HG03025 (cell line): ENCODE measurements around the gene RPL36.
"Not testable (repeated sequence)": the region's sequence is repeated elsewhere in the genome, so short reads cannot be mapped to it uniquely, and the experiment has no call there.

Experiments used
- ATAC-seq: cut with Tn5 transposase; IDR thresholded peaks from one replicate; pipeline ENCODE4 v1.9.1; 2021; ENCODE audit warnings: mild to moderate bottlenecking, moderate library complexity; ENCODE audit not compliant: unreplicated experiment, low FRiP score

Gene RPL36

GRCh38 chr19:5700455-5701092 is 10.5 kb downstream of the RPL36 start:
- no peak for ATAC-seq

GRCh38 chr19:5702053-5702410 is 11.9 kb downstream of the RPL36 start:
- ATAC-seq, result not testable (repeated sequence)

- ATAC-seq, result no peak
Observed at GRCh38 chr19:5703819-5704818, 14.0 kb downstream of the RPL36 start.

- no peak for ATAC-seq
Observed at GRCh38 chr19:5705552-5705951, 15.5 kb downstream of the RPL36 start.

GRCh38 chr19:5706876-5707573 is 16.9 kb downstream of the RPL36 start:
- no peak for ATAC-seq

DNA sequence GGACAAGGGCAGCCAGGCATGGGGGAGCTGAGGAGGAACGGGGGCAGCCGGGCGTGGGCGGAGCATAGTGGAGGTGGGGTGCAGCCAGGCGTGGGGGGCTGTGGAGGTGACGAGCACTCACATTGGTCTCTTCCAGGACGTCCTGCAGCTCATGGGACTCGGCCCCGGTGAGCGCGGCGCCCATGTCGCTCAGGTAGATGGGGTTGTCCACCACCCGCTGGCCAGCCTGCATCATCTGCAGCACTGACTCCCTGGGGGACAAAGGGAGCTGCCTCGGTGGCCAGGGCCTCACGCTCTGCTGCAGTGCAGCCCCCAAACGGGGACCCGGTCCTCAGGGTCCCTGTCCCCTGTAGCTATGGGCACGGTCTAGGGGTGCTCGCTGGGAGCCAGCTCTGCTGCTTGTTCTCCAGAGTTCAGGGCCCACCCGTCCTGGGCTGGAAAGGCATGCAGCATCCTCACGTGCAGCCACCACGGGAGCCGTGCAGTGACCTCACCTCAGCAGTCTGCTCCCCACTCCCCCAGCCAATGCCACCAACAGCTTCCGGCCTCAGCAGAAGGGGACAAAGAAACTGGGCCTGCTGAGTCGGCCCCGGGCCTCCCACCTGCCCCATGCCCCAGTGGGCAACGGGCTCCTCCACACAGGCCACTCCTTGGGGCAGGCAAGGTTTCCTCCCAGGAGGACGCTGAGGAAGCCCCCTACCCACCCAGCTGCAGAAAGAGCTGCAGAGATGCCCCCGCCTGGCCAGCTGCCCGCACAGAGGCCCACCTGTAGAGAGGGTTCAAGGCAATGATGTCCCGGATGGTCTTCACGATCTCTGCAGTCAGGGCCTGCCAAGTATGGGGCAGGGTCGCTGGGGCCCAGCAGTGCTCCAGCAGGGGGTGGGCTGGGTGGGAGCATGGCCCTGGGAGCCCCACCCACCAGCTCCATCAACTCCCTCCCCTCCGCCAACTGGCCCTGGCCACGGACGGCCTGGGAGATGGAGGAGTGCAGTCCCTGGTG is 17.8 kb downstream of the RPL36 start:
- no peak for ATAC-seq

- no peak for ATAC-seq
Observed at GRCh38 chr19:5711025-5711424, 20.9 kb downstream of the RPL36 start.

DNA sequence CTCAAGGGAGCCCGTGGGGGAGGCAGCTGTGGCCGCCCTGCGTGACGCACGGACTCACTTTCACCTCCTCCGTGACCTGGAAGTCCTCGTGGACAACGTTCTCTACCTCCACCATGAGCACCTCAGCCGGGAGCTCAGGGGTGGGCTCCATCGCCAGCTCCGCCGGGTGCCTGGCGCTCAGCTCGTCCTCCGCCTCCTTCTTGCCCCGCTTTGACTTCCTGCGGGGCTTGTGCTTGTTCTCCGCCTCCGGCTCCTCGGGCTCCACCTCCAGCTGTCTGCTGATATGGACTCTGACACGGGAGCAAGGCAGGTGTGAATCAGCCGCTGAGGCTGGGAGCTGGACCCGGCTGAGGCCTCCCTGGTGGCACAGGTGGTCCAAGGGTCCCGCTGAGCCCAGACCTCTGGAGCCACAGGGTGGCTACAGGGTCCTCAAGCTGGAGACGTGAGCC is 21.6 kb downstream of the RPL36 start:
- ATAC-seq, result no peak

DNA sequence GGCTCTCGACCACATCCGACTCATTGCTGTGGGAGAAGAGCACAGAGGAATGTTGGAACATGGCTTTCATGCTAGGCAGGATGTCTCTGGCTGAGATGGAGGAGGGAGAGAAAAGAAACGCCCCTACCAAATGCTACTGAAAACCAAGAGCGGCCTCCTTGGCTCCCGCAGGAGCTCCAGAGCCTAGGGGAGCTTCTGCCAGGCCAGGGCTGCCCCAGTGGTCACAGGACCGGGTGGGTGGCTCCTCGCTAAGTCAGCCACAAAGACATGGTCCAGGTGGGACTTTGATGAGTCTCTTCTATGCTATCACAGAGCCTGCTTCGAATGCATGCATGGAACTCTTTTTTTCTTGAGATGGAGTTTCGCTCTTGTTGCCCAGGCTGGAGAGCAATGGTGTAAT is 23.1 kb downstream of the RPL36 start:
- ATAC-seq, result no peak

DNA sequence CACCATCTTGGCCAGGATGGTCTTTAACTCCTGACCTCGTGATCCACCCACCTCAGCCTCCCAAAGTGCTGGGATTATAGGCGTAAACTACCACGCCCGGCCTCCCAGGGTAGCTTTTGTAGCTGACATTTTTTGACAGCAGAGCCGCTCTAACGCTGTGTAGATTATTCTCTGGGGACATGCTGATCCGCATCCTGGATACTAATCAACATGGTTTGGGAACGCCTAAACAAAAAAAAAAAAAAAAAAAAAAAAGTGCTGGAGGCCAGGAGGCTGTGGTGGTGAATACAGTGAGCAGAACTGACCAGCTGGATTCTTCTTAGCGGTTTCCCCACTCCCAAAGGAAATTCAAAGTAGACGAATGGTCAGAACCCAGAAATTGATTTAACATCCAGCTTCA is 24.7 kb downstream of the RPL36 start:
- ATAC-seq, result no peak

DNA sequence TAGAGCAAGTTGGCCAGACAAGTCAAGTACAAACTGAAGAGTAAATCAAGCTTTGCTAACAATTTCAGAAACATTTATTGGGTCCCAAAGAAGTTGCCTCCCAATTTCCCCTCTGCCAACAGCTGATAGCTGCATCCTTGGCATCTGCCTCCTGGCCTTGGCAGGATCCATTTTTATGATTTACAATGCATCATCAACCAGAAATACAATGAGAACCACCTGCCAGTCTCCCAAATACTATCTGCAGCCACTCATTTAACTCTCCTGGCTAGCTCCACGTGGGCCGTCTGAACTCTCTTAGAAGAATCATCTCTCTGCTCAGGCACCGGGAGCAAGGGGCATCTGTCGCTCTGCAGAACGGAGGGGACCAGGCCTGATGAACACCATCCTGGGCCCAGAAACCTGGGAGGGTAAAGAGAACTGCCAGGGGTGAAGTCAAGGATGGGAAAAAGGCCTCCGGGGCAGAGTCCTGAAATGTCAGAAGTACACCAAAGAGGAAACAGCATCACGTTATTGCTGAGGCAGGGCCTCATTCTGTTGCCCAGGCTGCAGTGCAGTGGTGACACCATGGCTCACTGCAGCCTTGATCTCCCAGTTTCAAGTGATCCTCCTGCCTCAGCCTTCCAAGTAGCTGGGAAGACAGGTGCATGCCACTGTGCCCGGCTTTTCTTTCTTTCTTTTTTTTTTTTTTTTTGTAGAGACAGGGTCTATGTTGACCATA is 27.3 kb downstream of the RPL36 start:
- no peak for ATAC-seq

DNA sequence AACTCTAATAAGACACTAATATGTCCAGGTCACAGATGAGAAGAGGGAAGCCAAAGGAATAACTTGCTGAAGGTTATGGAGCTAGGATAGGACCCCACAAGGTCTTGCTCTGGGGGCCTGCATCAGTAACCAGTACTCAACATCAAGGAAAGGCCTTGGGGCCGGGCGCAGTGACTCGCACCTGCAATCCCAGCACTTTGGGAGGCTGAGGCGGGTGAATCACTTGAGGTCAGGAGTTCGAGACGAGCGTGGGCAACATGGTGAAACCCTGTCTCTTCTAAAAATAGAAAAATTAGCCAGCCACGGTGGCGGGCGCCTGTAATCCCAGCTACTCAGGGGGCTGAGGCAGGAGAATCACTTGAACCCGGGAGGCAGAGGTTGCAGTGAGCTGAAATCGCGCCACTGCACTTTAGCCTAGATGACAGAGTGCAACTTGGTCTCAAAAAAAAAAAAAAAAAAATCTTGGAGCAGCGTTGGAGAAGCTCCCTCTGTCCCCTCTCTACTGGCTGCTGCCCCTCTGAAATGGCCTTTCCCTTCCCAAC is 28.0 kb downstream of the RPL36 start:
- no peak for ATAC-seq

- no peak for ATAC-seq
Observed at GRCh38 chr19:5718579-5719273, 28.6 kb downstream of the RPL36 start.

DNA sequence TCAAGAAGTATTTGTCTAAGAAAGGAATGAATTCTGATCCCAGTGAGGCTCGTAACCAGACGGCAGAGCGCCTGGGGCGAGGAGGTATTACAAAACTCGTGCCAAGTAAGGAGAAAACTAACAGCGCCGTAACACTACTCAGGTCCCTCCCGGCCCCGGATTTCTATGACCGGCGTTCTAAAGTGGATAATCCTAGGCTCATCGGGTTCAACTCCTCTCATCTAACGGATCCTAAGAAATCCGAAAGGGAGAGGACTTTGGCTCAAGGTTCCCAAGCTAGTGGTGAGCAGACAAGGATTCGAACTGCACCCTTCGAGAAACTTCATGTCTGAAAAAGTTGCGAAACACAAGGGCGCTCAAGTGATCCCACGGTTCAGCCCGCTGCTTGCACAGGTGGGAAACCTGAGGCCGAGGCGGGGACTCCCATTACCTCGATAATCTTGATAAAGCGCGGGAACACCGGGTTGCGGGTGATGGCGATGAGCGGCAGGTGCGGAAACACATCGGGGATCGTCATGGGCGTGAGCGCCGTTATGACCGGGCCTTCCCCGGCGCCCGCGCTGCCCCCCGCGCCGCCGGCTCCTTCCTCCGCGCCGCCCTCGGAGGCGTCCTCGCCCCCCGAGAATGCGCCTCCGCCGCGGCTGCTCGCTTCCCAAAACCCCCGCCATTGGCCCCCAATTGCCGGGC is 29.3 kb downstream of the RPL36 start:
- peak; percentile 8 for ATAC-seq

GRCh38 chr19:5719961-5720790 is 30.1 kb downstream of the RPL36 start, which contains the start of the genes CATSPERD and LONP1:
Gene CATSPERD (plus strand): TSS chr19:5720637. CDS start chr19:5720738, 101 bp downstream.
Gene LONP1 (minus strand): TSS chr19:5720146. CDS start chr19:5720132, 14 bp downstream.
- peak; percentile 89 for ATAC-seq

DNA sequence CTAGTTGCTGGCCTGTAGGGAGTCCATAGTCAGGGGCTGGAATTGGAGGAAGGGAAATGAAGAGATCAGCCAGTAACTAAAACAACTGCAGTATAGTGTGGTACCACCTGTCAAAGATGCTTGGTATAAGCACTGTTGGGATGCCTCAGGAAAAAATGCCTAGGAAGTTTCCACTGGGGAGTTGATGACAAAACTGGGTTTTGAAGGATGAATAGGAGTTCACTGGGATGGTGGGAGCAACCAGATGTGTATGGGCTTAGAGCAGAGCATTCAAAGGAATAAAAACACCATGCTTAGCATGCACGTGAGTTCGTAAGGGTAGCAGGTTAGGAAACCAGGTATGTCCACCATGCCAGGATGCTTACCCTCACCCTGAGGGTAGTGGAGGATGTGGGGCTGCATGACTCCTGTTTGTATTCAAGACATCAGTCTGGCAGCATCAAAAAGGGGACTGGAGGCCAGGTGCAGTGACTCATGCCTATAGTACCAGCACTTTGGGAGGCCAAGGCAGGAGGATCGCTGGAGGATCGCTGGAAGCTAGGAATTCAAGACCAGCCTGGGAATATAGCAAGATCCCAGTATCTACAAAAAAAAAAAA is 37.5 kb downstream of the RPL36 start:
- no peak for ATAC-seq
